HG03460 (cell line): ENCODE data around the gene BTN1A1.
"Not testable (repeated sequence)": the region's sequence is repeated elsewhere in the genome, so short reads cannot be mapped to it uniquely, and the experiment has no call there.

Experiments
- ATAC-seq: cut with Tn5 transposase; IDR thresholded peaks from one replicate; pipeline ENCODE4 v1.9.1; 2021; ENCODE audit not compliant: unreplicated experiment

BTN1A1 gene

DNA sequence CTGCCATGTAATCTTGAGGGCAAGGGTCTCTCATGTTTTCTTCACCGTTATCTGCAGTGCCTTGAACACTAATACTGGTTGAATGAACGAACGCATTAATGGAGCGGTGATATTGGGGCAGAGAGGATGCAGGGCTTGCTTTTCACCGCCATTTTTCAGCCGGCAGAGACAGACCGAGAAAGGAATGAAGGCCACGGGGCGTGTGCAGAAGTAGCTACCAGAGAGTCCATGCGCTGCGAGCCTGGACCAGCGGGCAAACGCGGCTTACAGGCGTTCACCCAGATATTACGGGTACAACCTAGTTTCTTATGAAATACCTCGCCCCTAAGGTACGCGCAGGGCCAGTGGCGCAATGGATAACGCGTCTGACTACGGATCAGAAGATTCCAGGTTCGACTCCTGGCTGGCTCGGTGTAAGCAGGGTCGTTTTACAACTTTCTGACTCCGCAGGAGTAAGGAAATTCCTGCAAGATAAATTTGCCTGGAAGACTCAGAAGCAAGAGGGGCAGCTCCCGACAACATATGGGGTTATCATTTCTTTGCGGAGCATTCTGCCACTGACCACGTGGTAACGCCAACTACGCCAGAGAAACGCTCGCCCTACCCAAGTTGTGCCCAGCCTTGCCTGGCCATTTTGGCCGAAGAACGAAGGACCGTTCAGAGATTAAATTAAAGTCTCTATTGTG, 37.2 kb downstream of the BTN1A1 start:
- ATAC-seq: peak; percentile 45

DNA sequence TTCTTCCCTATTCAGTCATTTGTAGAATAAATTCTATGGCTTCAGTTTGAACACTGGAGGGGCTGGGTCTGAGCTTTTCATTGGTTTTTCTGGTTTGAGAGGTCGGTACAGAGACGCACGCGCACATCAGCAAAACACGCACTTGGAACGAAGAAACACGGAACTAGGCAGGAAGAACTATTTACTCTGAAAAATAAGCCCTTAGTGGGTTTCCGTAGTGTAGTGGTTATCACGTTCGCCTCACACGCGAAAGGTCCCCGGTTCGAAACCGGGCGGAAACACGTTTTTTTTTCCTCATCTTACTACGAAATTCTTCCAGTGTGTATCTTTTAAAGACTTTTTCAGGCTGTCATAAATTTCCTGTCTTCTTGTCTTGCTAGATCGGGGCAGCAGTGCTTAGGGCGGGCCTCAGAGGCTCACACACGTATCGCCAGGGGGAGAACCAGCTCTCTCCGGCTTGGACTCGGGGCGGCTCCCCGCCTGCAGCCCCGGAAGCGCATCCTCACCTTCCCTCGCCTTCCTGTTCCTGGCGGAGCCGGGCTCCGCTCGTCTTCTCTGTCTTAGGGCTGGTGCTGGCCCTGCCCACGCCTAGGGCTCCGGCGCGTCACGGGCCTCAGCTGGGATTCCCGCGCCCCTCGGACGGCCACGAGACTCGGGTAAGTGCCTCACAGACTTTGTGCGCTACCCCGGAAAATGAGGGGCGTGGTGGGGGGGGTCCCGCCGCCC, 37.9 kb downstream of the BTN1A1 start, which contains the start of gene HMGN4:
TSS of gene HMGN4 (plus strand) at position 521 of the 726 bp plus-strand sequence. CDS start 6,841 bp downstream, outside the sequence.
- ATAC-seq: peak; percentile 49

DNA sequence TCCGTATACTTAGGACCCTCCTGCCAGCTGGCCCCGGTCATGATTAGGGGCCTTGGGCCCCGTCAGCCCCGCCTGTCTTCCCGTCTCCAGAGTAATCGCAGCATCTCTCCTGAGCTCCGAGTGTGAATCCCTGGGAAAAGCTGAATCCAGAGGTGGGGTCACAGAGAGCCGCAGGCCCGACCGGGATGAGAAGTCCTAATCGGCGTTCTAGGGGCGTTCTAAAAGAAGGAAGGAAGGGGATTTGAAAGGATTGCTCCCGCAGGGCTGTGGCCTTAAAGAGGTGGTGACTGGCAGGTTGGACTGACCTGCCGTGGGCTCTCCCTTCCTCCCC, 38.4 kb downstream of the BTN1A1 start:
- no peak for ATAC-seq

DNA sequence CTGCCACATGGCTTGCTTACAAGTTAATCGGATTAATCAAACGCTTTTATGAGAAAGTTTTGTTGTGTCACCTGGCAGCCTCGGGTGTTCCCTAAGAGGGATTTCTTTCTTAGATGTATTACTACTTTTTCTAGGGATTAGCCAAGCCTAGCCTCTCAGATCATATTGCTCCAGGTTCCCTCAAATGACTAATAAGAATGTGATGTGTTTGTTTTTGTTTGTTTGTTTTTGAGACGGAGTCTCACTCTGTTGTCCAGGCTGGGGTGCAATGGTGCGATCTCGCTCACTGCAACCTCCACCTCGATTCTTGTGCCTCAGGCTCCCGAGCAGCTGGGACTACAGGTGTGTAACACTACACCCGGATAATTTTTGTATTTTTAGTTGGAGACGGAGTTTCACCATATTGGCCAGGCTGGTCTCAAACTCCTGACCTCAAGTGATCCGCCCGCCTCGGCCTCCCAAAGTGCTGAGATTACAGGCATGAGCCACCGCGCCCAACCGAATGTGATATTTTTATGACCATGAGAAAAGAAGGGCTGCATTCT, 39.0 kb downstream of the BTN1A1 start:
- ATAC-seq: no peak

DNA sequence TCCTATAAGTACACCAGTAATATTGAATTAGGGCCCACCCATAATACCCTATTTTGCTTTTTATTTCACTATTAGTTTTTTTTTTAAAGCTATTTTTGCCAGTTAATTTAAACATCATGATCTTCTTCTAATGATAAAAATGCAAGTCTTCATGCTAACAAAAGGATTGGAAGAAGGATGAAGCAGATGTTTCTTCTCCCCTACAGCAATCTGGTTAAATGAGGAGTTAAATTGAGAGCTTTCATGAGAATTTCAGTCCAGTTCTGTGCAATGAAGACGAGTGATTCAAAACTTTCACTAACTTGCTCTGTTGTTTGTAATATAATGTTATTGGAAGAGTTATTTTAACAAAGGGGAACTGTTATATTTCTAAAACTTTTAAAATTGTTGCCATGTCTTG, 41.5 kb downstream of the BTN1A1 start:
- ATAC-seq: no peak

DNA sequence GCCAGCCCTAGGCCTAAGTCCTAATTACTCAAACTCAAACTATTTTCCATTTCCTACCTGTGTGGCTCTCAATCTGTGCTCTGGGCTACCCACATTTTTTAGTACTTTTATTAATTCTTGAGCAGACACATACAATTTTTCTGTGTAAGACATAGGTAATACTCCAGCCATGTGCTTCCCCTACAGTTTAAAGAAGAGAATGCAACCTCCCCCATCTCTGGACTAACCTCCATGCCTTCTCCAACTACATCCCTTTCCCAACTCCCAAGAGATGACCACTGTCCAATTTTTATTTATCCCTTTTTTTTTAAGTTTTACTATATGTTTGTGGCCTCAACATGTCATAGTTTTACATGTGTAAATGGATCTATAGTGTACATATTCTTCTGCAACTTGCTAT, 43.9 kb downstream of the BTN1A1 start:
- no peak for ATAC-seq

DNA sequence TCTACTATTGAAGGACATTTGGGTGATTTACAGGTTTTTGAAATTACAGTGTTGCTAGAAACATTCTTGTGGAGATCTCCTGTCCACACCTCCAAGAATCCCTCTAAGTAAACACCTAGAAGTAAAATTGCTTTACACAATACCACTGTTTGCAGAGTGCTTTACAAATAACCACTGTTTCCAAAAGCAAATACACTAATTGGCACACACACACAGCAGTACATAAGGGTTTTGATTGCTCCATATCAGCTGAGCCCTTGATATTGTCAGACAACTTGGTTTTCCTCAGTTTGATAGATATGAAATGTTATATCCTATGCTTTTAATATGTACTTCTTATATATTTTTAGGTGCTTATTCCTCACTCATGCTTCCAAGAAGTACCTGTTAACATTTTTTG, 44.4 kb downstream of the BTN1A1 start:
- no peak for ATAC-seq

DNA sequence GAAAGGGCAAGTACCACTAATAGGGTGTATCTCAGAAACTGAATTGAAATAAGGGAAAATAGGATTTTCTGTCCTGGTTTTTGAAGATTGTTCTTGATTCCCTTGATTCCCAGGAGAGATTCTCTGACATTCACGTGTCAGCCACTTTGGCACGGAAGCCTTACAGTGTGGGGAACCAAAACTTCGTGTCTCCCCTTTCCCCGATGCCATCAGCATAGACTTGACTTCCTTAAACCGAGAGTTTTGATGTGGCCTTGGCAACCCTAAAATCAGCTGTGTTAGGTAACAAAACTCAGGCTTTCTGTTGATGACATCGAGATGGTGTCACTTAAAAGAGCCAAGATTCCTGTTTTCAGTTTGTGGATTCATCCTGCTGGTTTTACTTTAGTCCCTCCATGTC, 45.5 kb downstream of the BTN1A1 start:
- ATAC-seq: no peak

DNA sequence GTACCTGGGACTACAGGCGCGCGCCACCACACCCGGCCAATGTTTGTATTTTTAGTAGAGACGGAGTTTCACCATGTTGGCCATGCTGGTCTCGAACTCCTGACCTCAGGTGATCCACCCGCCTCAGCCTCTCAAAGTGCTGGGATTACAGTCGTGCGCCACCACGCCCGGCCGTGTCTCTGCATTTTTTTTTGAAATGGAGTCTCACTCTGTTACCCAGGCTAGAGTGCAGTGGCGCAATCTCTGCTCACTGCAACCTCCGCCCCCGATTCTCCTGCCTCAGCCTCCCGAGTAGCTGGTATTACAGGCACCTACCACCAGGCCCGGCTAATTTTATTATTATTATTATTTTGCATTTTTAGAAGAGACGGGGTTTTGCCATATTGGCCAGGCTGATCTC, 47.3 kb downstream of the BTN1A1 start:
- ATAC-seq: not testable (repeated sequence)

DNA sequence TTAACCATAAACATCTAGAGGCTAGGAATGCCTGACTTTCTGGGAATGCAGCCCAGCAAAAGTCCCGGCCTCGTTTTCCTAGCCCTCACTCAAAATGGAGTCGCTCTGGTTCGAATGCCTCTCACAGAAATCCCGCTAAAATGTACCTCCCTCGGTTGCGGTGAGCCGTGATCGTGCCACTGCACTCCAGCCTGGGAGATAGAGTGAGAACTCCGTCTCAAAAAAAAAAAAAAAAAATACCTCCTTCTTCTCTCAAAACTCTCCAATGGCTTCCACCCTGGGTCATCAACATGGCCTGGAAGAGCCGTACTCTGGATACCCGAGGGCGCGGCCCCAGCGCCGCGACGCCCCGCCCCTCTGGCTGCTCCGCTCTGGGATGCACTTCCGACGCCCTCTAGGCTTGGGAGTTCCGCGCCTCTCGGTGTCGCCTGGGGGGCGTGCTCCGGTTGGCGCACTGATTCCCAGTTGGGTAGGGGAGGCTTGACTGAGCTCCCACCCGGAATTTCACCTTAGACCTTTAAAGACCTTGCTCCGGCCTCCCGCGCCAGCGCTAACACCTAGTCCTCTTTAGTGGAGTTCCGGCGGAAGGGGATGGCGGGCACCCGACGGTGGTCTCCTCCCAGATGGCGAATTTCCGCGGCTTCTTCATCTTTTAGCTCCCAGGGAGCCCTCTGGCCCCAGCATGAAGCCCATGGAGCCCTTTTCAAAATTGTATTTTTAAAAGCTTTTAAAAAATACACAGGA, 50.3 kb downstream of the BTN1A1 start:
- ATAC-seq: no peak

DNA sequence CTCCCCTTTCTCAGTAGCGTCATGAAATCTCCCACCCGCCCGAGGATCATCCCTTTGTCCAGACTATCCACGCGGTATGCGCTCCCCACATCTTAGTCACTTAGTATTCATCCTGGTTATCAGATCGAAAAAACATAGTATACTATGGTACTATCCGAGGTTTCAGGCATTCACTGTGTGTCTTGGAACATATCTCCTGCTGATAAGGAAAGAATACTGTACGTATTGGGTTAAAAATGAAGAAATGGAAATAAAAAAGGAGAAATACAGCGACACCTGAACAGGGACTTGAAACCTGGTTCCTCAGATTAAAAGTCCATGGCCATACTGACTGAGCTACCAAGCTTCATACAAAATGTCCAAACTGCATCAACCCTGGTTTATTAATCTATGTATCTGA, 52.1 kb downstream of the BTN1A1 start:
- ATAC-seq: no peak

DNA sequence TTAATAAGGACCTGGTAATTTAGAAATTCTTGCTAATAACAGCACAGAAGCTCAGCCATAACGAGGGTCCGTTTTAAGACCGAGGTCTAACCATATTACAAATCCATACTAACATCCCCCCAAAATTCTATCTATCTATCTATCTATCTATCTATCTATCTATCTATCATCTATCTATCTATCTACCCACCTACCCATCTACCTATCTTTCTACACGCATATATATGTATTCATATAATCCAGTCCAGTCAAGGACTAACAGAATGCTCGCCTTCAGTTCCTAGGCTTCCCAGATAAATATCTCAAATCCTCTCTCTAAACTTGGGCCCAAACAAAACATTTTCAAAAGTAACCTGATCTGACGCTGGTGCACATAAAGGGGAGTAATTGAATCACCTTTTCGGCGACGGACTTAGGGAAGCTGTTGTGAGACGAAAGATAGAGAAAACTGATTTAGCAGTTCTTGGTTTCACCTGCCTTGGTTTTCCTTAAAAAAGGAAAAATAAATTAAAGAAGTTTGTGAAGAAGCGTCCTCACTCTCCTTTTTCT, 52.6 kb downstream of the BTN1A1 start:
- no peak for ATAC-seq

DNA sequence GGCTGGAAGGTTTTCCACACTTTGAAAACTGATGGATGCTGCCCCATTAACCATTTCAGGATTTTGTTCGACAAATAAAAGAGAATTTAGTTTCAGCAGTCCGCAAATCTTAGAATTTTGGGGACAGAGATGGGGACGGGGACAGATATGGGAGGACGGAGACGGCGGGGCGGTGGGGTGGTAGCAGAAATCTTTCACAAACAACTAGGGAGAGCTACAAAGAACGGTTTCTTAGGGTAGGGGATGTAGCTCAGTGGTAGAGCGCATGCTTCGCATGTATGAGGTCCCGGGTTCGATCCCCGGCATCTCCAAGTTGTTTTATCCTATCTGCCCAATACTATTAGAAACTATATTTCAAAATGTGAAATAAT, 53.1 kb downstream of the BTN1A1 start:
- peak; percentile 39 for ATAC-seq

DNA sequence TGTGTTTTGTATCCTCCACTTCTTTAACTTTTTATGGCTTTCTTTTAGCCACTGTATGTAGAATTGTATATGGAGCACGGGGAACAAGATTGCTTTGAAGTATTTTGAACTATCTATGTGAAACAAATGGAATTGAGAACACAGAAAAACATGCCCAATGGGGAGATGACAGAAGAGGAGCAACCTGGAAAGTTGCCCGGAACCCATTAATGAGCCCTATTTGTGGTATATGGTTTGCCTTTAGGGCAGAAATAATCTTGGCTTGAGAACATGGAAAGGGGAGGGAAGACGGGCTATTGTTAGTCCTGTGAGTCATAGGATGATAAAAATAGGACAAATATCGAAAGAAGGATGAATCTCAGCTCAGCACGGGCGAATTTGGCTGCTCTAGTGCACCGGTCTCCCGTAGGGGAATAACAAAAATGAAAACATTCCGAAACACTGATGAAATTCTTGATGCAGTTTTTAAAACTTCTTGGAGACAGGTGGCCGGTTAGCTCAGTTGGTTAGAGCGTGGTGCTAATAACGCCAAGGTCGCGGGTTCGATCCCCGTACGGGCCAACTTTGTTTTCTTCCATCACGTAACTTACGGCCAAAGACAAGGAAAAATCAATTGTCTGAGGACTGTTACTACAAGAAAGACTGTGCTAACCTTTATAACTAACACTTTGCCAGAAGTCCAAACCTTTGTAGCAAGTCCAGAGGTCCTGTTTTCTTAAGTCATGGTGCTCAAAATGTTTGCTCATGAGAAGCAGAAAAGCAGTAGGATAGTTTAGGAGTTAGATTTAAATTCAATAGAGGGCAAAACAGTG, 53.7 kb downstream of the BTN1A1 start:
- peak; percentile 37 for ATAC-seq

DNA sequence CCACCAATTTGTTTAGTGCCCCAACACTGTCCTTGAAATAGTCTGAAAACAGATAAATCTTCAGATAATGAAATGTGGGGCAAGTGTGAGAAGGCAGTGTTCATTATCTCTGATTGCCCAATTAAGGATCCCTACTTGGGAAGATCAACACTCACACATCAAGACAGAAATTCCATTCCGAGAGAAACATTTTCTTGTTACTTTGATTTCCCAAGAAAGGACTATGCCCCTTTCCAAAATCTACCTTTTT, 54.3 kb downstream of the BTN1A1 start:
- ATAC-seq: no peak

DNA sequence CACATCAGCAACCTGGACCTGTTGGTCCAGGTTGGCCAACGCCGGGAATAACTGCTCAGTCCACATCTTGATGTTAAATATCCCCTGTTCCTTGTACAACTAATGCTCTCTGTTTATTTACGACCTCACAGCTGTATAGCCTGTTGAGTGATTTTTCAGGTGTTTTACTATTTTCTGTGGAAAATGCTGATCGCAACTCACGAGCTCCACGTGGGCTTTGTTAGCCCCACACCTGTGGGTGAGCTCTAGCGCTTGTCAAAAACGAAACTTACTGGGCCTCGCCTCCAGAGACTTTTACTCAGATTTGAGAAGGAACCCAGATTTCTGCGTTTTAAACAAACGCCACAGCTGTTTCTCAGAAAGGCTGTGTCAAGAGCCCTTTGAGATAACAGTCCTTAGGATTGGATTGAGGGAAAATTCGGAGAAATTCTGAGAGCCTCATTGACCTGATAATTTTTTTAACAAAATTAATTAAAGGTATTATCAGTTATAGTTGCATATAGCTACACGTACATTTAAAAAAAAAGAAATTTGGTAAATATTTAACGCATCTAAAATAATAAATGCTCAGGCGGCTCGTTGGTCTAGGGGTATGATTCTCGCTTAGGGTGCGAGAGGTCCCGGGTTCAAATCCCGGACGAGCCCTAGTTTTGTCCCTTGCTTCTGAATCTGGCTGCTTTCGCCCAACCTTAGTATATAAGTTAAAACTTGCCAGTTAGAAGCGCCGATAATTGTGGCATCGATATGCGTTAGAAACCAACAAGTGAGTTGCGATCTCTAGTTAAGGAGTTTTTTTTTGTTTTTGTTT, 54.8 kb downstream of the BTN1A1 start:
- peak; percentile 36 for ATAC-seq

DNA sequence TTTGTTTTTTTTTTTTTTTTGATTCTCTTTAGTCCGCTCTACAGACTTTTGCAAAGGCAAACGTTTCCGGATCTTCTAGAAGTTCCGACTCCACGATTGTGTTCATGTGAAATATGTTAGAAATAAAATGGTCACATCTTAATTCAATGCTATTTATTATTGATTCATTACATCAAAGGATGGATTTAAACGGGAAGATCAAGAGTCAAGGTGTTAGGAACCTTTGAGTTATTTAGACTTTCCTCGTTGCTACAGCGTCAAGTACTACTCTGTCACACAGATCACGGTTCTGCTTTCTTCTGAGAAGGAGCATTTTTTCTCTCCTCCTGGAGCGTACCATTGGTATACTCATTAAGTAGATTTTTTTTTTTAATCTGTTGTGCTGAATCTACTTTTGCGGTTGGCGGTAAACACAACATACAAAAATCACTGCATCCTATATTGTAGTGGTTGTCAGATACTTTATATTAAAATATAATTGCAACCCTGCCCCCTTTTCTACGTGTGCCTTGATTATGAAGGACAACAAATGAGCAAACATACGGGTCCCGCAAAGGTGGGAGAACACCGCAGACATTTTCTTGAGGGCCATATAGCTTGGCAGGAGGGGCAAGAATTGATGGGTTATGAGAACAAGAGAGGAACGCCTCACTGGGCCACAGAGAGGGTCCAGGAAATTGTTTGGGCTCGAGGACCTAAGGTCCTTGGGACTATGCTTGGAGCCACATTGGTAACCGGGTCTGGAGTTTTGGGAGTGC, 55.6 kb downstream of the BTN1A1 start:
- no peak for ATAC-seq

DNA sequence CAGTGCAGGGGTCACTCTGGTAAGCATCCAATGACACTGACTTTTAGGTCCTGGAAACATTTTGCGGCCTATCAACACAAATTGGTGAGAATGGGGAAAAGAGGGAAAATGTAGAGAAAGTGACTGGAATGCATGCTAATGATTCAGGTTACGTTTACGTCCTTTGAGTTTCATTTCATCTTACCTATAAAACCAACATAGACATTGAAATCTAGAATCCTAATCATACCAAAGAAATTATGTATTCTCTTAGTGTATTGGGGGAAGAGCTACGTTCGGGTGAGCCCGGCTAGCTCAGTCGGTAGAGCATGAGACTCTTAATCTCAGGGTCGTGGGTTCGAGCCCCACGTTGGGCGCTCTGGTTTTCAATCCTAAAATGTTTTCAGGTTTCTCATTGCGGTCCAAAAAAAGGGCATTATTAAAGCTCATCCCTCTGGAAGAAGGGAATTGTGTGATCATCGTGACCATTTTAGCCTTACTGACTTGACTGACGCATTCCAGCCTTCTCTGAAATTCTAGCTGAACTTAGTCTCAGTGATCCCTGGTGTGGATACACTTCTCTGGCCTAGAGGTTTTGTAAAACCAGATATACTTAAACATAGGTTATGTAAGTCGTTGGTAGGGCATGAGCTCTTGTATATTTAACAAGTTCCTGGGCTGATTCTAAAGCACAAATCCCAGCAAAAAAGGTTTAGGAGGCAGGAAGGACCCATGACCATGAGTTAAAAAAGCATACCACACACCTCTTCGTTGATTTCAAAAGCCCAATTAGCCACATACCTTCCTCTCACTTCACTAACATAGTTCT, 56.4 kb downstream of the BTN1A1 start:
- no peak for ATAC-seq
